HG03558 (cell line): ENCODE results near the gene EHD2.
"Not testable (repeated sequence)": the region's sequence is repeated elsewhere in the genome, so short reads cannot be mapped to it uniquely, and the experiment has no call there.

ENCODE experiments used
- ATAC-seq: cut with Tn5 transposase; IDR thresholded peaks from one replicate; pipeline ENCODE4 v1.9.1; 2021; ENCODE audit warnings: moderate number of reproducible peaks; ENCODE audit not compliant: unreplicated experiment; ENCODE audit errors: extremely low read depth

Gene EHD2

DNA sequence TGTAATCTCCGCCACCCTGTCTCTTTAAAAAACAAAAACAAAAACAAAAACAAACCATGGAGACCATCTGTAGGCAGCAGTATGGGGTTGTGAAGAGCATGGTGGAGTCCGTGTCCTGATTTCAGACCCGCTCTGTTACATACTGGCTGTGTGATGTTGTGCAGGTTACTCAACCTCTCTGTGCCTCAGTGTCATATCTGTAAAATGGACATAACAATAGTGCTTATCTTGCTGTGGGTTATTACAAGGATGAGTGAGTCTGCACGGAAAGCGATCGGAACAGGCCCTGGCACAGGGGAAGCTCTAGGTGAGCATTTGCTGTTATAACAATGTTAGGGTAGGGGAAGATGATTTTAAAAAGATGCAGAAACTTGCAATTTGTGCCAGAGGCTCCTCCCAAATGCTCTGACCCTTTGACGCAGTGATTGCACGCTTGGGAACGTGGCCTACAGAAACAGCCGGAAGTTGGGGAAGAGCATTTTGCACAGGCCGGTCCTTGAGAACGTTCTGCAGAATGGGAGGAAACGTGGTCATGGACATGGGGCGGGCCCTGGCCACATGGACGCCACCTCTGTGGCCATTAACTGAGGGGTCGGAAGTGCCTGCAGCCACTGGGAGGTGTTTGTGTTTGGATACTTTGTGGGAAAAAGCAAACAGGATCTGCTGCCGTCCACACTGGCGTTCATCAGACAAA lies 49.5 kb downstream of the EHD2 start:
- no peak for ATAC-seq

DNA sequence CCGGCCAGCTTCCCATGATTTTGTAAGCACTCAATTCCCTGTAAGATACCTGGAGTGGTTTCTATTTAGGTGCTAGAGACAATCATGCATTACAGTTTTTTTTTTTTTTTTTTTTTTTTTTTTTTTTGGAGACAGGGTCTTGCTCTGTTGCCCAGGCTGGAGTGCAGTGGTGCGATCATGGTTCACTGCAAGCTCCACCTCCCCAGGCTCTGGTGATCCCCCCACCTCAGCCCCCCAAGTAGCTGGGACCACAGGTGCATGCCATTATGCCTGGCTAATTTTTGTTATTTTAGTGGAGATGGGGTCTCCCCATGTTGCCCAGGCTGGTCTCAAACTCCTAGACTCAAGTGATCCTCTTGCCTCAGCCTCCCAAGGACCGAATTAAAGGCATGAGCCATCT lies 51.5 kb downstream of the EHD2 start:
- not testable (repeated sequence) for ATAC-seq

DNA sequence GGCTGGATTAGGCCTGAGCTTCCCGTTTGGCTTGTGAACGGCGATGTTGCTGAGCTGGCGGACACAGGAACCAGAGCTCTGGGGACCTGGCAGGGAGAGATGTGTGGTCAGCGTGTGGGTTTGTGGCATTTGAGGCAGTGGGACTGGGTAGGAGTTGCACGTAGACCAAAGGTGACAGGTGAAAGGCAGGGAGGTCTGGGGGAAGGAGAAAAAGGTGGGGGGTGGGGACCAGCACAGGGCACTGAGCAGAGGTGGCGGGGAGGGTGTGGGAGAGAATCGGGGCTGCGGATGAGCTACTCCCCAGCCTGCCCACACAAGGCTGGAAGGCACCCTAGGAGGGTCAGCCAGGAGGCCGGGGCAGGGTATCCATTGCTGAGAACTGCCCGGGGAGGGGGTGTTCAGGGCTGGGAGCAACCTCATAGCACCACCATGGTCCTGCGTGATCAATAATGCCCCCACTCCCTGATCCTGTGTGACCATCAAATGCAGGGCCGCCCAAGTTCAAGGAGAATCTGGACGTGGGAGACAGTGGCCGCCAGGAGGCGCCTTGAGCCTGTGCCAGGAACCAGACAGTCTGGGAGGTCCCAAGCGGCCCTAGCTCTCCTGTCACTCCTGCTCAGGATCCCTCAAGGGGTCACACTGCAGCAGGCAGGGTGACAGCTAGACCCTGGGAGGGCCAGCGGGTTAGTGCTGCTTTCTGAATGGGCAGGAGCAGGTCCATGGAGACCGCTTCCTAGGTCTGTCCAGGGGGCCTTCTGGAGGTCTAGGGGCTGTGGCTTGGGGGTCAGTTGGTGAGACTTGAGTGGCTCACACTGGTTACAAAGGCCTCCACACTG lies 52.5 kb downstream of the EHD2 start:
- ATAC-seq: no peak

DNA sequence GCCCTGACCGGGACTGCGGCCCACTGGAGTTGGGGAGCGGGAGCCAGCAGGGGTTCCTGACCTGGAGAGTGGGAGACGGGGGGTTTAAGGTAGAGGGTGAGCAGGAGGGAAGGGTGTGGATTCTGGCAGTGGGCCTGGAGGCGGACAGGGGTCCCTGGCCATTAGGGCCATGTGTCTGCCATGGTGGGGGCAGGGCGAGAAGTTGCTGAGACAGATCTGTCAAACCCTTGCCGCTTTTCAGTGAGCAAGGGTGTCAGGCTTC lies 53.1 kb downstream of the EHD2 start:
- ATAC-seq: no peak

DNA sequence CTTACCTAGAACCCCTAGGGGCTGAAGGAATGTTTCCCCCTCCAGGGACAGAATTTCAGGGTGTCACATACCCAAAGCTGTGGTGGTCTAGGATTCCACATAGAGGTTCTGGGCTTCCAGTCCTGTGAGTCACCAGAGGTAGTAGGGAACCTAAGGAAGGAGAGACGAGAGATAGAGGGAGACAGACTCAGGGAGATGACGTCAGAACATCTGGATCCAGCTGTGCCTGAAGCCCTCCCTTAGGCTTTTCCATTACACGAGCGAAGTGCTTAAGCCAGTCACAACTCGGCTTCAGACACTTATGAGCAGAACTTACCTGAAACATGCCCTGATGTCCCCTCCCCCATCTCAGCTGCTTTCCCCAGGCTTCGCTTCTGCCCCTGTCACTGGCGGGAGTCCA lies 53.4 kb downstream of the EHD2 start:
- ATAC-seq: no peak

DNA sequence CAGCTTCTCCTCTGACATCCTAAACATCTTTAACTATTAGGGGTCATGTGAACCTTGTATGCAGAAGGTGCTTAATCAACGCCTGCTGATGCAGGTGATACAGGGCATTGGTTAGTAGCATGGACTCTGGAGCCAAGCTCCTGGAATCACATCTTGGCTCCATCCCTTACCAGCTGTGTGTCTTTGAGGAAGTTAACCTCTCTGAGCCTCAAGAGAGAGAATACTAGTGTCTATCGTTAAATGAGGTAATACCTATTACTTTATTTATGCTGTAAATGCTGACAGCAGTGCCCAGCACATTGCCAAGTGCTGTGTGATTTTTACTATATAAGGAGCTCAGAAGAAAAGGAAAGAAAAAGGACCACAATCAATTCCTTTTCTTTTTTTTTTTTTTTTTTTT lies 54.1 kb downstream of the EHD2 start:
- no peak for ATAC-seq

DNA sequence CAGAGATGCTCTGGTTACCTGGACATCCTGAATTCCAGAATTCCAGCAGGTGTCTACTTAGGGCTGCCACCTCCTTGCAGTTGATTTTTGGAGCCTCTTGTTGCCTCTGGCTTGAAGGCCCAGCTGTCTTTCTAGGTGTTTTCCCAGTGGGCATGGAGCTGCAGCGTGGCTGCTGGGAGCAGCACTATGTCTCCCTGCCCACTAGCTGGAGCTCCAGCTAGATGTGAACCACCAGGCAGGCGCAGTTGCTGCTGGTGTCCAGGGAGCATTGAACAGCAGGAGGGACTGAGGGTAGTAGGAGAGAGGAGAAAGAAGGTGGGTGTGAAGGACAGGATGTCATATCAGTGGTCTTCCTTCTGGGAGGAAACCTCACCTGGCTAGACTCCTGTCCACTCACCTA lies 55.4 kb downstream of the EHD2 start:
- ATAC-seq: no peak

DNA sequence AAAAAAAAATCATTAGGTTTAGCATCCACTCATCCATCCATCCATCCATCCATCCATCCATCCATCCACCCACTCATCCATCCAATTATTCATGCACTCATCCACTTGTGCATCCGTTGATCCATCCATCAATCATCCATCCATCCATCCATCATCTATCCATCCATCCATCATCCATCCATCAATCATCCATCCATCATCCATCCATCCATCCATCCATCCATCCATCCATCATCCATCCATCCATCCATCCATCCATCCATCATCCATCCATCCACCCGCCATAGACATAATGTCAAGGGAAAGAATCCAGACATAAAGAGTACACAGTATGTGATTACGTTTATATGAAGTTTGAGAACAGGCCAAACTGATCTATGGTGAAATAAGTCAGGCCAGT lies 56.3 kb downstream of the EHD2 start:
- ATAC-seq: no peak

DNA sequence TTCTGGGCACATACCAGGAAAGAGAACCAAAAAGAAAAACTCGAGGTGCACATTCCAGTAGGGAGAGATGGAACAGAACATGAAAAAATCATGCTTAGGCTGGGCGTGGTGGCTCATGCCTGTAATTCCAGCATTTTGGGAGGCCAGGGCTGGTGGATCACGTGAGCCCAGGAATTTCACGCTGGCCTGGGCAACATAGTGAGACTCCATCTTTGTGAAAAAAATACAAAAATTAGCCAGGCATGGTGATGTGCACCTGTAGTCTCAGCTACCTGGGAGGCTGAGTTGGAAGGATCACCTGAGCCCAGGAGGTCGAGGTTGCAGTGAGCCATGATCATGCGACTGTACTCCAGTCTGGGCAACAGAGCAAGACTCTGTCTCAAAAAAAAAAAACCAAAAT lies 58.1 kb downstream of the EHD2 start:
- not testable (repeated sequence) for ATAC-seq

DNA sequence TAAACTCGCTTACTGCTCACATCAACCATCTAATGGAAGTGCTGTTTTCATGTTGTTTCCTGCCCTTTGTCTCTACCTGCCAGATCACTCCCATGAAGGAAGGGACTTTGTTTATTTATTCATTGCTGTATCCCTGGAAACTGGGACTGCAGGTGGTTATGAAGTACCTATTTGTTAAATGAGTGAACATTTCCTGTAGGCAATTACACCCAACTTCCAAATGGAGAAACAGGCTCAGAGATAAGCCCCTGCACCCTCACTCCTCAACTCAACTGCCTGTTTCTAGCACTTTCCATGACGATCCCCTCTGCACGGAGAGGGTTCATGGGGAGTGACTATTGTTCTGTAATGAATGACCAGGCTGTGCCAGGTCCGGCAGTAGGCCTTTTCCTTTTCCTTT lies 63.3 kb downstream of the EHD2 start:
- no peak for ATAC-seq

DNA sequence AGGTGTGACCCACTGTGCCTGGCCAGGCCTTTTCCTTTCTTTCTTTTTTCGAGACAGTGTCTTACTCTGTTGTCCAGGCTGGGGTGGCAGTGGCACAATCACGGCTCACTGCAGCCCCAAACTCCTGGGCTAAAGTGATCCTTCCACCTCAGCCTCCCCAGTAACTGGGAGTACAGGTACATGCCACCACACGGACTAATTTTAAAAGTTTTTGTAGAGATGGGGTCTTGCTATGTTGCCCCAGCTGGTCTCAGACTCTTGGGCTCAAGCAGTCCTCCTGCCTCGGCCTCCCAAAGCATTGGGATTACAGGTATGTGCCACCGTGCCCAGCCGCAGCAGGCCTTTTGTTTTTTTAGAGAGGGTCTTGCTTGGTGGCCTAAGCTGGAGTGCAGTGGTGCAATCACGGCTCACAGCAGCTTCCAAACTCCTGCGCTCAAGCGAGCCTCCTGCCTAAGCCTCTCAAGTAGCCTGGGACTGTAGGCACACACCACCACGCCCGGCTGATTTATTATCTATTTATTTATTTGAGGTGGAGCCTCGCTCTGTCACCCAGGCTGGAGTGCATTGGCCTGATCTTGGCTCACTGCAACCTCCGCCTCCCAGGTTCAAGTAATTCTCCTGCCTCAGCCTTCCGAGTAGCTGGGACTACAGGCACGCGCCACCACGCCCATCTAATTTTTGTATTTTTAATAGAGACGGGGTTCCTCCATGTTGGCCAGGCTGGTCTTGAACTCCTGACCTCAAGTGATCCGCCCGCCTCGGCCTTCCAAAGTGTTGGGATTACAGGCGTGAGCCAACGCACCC lies 64.2 kb downstream of the EHD2 start:
- ATAC-seq: not testable (repeated sequence)

DNA sequence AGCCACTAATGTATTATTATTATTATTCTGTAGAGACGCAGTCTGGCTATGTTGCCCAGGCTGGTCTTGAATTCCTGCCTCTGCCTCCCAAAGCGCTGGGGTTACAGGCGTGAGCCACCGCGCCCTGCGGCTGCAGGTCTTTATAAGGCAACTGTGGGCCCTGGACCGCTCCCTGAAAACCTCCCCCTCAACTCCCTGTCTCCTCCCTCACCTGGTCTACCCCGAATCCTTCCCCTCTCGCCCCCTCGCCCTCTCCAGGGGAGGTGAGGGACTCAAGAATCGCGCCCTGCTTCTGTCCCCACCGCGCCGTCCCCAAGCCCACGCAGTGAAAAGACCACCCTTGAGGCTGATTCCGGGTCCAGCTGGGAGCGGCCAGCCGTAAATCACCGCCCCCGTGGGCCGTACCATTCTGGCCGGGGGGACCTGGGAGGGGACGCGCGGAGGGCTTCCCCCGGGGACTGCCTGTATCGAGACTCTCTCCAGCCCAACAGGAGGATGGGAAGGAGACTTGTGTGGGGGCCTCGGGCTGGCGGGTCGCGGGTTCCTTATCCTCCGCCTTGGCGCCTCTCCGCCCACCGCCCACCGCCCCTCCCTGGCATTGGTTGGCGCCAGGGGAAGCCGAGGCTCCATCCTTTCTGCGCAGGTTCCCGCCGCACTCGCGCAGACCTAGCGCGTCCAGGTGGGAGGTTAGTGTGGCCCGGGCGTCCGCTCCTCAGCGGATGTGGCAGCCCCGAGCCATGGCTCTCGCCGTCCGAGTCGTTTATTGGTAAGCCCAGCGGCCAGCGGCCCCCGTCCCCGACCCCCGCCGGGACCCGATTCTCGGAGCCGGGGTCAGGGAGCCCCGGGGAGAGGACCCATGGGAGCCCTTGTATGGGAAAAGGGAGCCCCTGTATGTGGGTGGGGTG lies 65.1 kb downstream of the EHD2 start, which contains the start of gene SELENOW:
SELENOW (plus strand) TSS at position 655 of the 905 bp plus-strand sequence; CDS start at position 738, 83 bp downstream.
- no peak for ATAC-seq

DNA sequence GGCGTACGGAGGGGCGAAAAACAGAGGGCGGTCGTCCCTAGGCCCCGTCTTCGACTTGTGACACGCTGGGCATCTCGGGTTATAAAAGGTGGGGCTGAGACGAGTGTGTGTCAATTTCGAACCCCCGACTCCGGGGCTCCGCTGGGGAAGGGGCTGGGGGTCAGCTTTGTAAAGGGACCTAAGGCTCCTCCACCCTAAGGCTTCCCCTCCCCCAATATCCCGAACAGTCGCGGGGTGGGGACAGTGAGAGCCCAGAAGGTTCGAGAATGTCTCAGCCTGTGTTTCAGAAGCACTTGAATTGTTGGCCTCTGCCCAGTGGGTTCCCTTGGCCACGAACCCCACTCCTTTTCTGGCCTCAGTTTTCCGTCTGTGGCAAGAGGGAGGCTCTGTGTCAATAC lies 65.7 kb downstream of the EHD2 start:
- no peak for ATAC-seq

DNA sequence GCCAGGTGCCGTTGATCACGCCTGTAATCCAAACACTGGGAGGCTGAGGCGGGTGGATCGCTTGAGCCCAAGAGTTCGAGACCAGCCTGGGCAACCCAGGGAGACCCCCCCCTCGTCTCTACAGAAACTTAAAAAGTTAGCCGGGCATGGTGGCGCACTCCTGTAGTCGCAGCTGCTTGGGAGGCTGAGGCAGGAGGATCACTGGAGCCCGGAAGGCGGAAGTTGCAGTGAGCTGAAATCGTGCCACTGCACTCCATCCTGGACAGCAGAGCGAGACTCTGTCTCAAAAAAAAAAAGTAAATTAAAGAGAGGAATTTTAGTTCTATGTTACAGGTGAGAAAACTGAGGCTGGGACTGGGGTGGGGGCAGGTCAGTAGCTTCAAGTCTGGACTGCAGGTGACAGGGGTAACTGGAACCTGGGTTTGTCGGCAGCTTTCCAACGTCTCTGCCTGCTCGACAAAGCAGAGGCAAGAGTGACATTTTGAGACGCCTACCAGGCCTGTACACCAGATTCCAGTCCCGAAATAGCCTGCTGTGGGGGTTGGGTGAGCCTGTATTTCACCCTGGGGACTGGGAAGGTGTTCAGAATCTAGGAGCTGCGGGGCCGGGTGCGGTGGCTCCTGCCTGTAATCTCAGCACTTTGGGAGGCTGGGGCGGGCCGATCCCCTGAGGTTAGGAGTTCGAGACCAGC lies 66.4 kb downstream of the EHD2 start:
- ATAC-seq: no peak

DNA sequence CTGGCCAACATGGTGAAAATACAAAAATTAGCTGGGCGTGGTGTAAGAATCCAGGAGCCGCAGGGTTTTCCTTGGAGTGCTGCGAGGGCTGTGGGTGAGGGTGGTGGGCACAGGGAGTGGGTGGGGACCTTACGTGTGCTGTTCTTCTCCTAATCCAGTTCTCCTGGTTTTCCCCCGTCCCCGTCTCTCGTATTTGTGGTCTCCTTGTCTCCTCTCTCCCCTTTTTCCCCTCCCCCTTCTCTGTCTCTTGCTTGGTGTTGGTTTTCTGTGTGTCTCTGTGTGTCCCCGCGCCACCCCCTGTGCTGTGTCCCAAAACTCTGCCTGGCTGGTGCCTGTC lies 67.0 kb downstream of the EHD2 start:
- ATAC-seq: no peak

DNA sequence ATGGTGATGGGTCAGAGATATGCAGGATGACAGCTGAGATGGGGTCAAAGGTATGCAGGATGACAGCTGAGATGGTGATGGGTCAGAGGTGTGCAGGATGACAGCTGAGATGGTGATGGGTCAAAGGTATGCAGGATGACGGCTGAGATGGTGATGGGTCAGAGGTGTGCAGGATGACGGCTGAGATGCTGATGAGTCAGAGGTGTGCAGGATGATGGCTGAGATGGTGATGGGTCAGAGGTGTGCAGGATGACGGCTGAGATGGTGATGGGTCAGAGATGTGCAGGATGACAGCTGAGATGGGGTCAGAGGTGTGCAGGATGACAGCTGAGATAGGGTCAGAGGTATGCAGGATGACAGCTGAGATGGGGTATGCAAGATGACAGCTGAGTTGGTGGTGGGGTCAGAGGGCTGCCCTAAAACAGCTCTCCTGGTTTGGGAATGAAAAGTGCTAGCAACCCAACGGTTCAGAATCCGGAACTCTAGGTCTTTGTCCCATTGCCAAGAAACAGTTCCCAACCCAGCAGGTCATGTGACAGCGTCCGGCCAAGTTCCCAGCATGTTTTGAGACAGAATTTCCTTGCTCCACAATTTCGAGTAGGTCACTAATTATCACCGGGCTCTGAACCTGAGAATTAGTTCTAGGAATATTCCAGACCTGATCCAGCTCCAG lies 68.5 kb downstream of the EHD2 start:
- ATAC-seq: no peak

DNA sequence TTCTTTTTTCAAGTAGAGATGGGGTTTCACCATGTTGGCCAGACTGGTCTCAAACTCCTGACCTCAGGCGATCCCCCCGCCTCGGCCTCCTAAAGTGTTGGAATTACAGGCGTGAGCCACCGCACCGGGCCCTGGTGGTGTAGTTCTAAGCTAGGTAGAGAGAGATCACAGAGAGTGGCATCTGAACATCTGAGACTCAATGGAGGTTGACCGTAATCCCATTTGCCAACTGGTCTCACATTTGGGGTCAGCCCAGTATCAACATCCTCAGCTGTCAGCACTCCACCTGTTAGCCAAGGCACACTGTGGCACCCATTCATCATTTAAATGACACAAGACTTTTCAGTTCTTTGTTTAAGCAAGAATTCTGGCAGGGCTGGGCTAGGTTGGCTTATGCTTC lies 73.3 kb downstream of the EHD2 start:
- ATAC-seq: no peak

DNA sequence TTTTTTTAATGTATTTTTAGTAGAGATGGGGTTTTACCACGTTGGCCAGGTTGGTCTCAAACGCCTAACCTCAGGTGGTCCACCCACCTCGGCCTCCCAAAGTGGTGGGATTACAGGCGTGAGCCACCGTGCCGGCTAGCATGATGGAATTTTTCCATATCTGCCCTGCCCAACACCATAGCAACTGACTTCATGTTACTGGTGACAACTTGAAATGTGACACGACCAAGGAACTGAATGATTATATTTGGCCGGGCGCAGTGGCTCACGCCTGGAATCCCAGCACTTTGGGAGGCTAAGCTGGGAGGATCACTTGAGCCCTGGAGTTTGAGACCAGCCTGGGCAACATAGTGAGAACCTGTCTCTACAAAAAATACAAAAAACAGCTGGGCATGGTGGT lies 74.1 kb downstream of the EHD2 start:
- not testable (repeated sequence) for ATAC-seq

DNA sequence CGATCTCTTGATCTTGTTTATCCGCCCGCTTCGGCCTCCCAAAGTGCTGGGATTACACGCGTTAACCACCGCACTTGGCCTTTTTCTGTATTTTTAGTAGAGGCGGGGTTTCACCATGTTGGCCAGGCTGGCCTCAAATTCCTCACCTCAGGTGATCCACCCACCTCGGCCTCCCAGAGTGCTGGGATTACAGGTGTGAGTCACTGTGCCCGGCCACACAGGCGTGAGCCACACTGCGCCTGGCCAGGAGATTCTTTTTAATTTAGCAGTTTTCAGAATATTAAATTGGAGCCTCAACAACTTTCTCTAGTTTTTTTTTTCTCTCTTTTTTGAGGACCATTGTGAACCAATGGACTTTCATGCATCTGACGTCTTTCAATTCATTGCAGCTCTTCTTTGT lies 76.6 kb downstream of the EHD2 start:
- ATAC-seq: not testable (repeated sequence)
